CD14-positive monocyte (primary cell): ENCODE data around the gene ANO4. TPM values are rescaled to one million over a fixed set of nuclear protein-coding genes. Genes with fewer than 3 reads are reported as not detected.

ENCODE experiments used
- DNase-seq, 3 donors: peaks; one replicate each; pipeline ENCODE4 v3.0.0-alpha.2; 2011 to 2022
- H2AFZ ChIP-seq: 2 replicates; pipeline ENCODE4 v1.6.0; 2012; ENCODE audit warnings: mild to moderate bottlenecking, low read depth, low read length, inconsistent platforms; ENCODE audit not compliant: insufficient read depth, poor library complexity, severe bottlenecking
- H3K27ac ChIP-seq, 2 donors: 1 replicate in 1 of 2; 2 replicates in 1 of 2; pipeline ENCODE4 v1.5.1; 2012 to 2013; ENCODE audit warnings: low read length in 2 of 2, control low read depth in 1 of 2, inconsistent platforms in 1 of 2, low read depth in 1 of 2, mild to moderate bottlenecking in 1 of 2
- H3K27me3 ChIP-seq, 2 donors: one replicate each; pipeline versions ENCODE4 v1.6.0 to v1.6.1; 2011 to 2013; ENCODE audit warnings: low read length in 2 of 2; ENCODE audit not compliant: control insufficient read depth in 2 of 2, insufficient read depth in 2 of 2
- H3K36me3 ChIP-seq, 2 donors: replicated peaks in 1 of 2; 1 replicate in 1 of 2; 2 replicates in 1 of 2; pipeline versions ENCODE4 v1.5.1 to v1.6.1; 2012 to 2013; ENCODE audit warnings: low read length in 2 of 2, control low read depth in 1 of 2, inconsistent platforms in 1 of 2, mild to moderate bottlenecking in 1 of 2; ENCODE audit not compliant: insufficient read depth in 2 of 2, control insufficient read depth in 1 of 2
- H3K4me1 ChIP-seq, 2 donors: 1 replicate in 1 of 2; 2 replicates in 1 of 2; pipeline versions ENCODE4 v1.5.1 to v1.6.1; 2012 to 2013; ENCODE audit warnings: low read length in 2 of 2, control low read depth in 1 of 2, inconsistent platforms in 1 of 2, mild to moderate bottlenecking in 1 of 2, moderate library complexity in 1 of 2; ENCODE audit not compliant: insufficient read depth in 2 of 2, control insufficient read depth in 1 of 2
- H3K4me2 ChIP-seq: replicated peaks from 2 replicates; pipeline ENCODE3; 2012; ENCODE audit warnings: low read length, moderate library complexity, mild to moderate bottlenecking; ENCODE audit not compliant: poor library complexity, severe bottlenecking; ENCODE audit errors: extremely low read depth
- H3K4me3 ChIP-seq, 3 experiments: fragments of 200-600 bp in 1 of 3; sonication (generic) in 1 of 3; replicated peaks in 1 of 3; 1 replicate in 2 of 3; 2 replicates in 1 of 3; pipeline ENCODE4 v1.5.1; 2011 to 2013; ENCODE audit warnings: low read length in 3 of 3, mild to moderate bottlenecking in 3 of 3, control low read depth in 2 of 3, low read depth in 2 of 3, inconsistent platforms in 1 of 3, moderate library complexity in 1 of 3
- H3K79me2 ChIP-seq: 2 replicates; pipeline ENCODE4 v1.6.0; 2012; ENCODE audit warnings: mild to moderate bottlenecking, control low read depth, inconsistent platforms, low read length, moderate library complexity; ENCODE audit not compliant: insufficient read depth
- H3K9ac ChIP-seq: 2 replicates; pipeline ENCODE4 v1.6.0; 2017; ENCODE audit warnings: low read length, mild to moderate bottlenecking; ENCODE audit not compliant: insufficient read depth, poor library complexity, severe bottlenecking
- H3K9me3 ChIP-seq, 2 donors: replicated peaks in 1 of 2; 1 replicate in 1 of 2; 2 replicates in 1 of 2; pipeline versions ENCODE4 v1.5.1 to v1.6.1; 2012 to 2013; ENCODE audit warnings: low read length in 2 of 2, control low read depth in 1 of 2; ENCODE audit not compliant: control insufficient read depth in 1 of 2, insufficient read depth in 1 of 2
- H4K20me1 ChIP-seq: 2 replicates; pipeline ENCODE4 v1.6.0; 2012; ENCODE audit warnings: mild to moderate bottlenecking, low read length, control low read depth, moderate library complexity; ENCODE audit not compliant: insufficient read depth
- H3K27ac Mint-ChIP-seq, 7 donors: one replicate each; pipeline ENCODE4 v1.8.0; 2020; ENCODE audit warnings: mild to moderate bottlenecking in 7 of 7, mixed read lengths in 7 of 7, moderate library complexity in 6 of 7, inconsistent platforms in 2 of 7
- H3K27me3 Mint-ChIP-seq, 3 donors: one replicate each; pipeline ENCODE4 v1.8.0; 2021 to 2022; ENCODE audit warnings: low read depth in 3 of 3, mild to moderate bottlenecking in 3 of 3, mixed read lengths in 3 of 3, moderate library complexity in 3 of 3, inconsistent platforms in 1 of 3
- H3K36me3 Mint-ChIP-seq, 2 donors: one replicate each; pipeline ENCODE4 v1.8.0; 2020; ENCODE audit warnings: mixed read lengths in 2 of 2, inconsistent platforms in 1 of 2, mild to moderate bottlenecking in 1 of 2
- H3K4me1 Mint-ChIP-seq: one replicate; pipeline ENCODE4 v1.8.0; 2020; ENCODE audit warnings: mild to moderate bottlenecking, mixed read lengths
- H3K4me3 Mint-ChIP-seq, 2 donors: one replicate each; pipeline ENCODE4 v1.8.0; 2020; ENCODE audit warnings: mild to moderate bottlenecking in 2 of 2, mixed read lengths in 2 of 2, moderate library complexity in 1 of 2
- H3K9me3 Mint-ChIP-seq, 7 donors: one replicate each; pipeline ENCODE4 v1.8.0; 2020 to 2022; ENCODE audit warnings: mixed read lengths in 7 of 7, mild to moderate bottlenecking in 6 of 7, moderate library complexity in 6 of 7, inconsistent platforms in 2 of 7
- WGBS: methylation state at CpG from one replicate; pipeline ENCODE4 v1.1.5; 2013; ENCODE audit warnings: missing lambda C conversion rate; ENCODE audit not compliant: insufficient coverage; 5-methylcytosine and 5-hydroxymethylcytosine counted together
- intact Hi-C, 2 donors: fragments of 100-400 bp; cut with micrococcal nuclease; formaldehyde crosslinking; loops; one replicate each; pipeline versions ENCODE4 v1.15.0 to v1.15.1; 2023
- polyA plus RNA-seq, 3 donors: library from polyadenylated mRNA; depleted of rRNA in 1 of 3; unstranded in 2 of 3; stranded (reverse) in 1 of 3; fragments of 300-500 nt in 2 of 3; fragments of >200 nt in 1 of 3; fragmentation: Illumina TruSeq in 2 of 3; gene quantifications; 1 replicate in 2 of 3; 2 replicates in 1 of 3; pipeline ENCODE4 v1.2.3, GENCODE V29; 2012 to 2021
- TF ChIP-seq, protein P1 (sequence below): fragments of 200-600 bp; IDR thresholded peaks from one replicate; pipeline ENCODE4 v1.8.0; 2022; ENCODE audit warnings: antibody characterized with exemption, mild to moderate bottlenecking

Gene ANO4
- polyA plus RNA-seq, 3 donors, result not detected

- intact Hi-C loops, result no loop called here
- Mint-ChIP-seq H3K9me3 (peaks cover 0 to 2% (median 0%) of the 10 kb centered on the region in 7 donors), H3K4me3 (no peak overlapping the region), H3K4me1 (no peaks in the 10 kb centered on the region), H3K27me3 (no peaks in the 10 kb centered on the region), H3K27ac (no peak overlapping the region), H3K36me3 (no peaks in the 10 kb centered on the region)
- Histone ChIP-seq H2AFZ (no peak overlapping the region), H3K79me2 (no peaks in the 10 kb centered on the region), H3K4me1 (no peaks in the 10 kb centered on the region), H3K27ac (no peak overlapping the region), H3K9ac (no peak overlapping the region), H3K27me3 (no peaks in the 10 kb centered on the region), H4K20me1 (no peaks in the 10 kb centered on the region), H3K4me3 (no peak overlapping the region), H3K36me3 (no peaks in the 10 kb centered on the region), H3K4me2 (no peak overlapping the region), H3K9me3 (no peaks in the 10 kb centered on the region)
- TF ChIP-seq, protein P1, sequence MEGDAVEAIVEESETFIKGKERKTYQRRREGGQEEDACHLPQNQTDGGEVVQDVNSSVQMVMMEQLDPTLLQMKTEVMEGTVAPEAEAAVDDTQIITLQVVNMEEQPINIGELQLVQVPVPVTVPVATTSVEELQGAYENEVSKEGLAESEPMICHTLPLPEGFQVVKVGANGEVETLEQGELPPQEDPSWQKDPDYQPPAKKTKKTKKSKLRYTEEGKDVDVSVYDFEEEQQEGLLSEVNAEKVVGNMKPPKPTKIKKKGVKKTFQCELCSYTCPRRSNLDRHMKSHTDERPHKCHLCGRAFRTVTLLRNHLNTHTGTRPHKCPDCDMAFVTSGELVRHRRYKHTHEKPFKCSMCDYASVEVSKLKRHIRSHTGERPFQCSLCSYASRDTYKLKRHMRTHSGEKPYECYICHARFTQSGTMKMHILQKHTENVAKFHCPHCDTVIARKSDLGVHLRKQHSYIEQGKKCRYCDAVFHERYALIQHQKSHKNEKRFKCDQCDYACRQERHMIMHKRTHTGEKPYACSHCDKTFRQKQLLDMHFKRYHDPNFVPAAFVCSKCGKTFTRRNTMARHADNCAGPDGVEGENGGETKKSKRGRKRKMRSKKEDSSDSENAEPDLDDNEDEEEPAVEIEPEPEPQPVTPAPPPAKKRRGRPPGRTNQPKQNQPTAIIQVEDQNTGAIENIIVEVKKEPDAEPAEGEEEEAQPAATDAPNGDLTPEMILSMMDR, result no peak
- WGBS, result 93% methylated on average over 2 of the region's 2 CpGs
- DNase-seq, result no peak
Measured at GRCh38 chr12:100895192-100895591, 100.6 kb downstream of the ANO4 start.

DNA sequence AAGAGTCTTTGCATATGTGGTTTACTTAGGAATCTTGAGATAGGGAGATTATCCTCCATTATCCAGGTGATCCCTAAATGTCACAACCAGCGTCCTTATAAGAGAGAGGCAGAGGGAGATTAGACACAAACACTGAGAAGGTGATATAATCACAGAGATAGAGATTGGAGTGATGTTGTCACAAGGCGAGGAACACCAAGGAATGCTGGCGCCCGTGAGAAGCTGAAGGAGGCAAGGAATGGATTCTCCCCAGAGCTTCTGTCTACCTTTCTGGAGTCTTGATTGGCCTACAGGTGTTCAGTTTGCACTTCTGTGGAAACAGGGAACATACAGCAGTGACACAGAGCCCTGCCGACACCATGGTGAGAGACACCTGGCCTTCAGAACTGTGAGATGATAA, 101.6 kb downstream of the ANO4 start:
- intact Hi-C loops, result no loop called here
- no peak for DNase-seq

More for the DNA sequence above, 101.6 kb downstream of the ANO4 start:
- Histone ChIP-seq H3K27ac (no peak overlapping the region), H3K4me1 (no peaks in the 10 kb centered on the region), H3K9me3 (no peaks in the 10 kb centered on the region), H3K27me3 (no peaks in the 10 kb centered on the region), H2AFZ (no peak overlapping the region), H3K36me3 (no peaks in the 10 kb centered on the region), H3K9ac (no peak overlapping the region), H3K79me2 (no peaks in the 10 kb centered on the region), H3K4me2 (no peak overlapping the region), H4K20me1 (no peaks in the 10 kb centered on the region), H3K4me3 (no peak overlapping the region)
- Mint-ChIP-seq H3K36me3 (no peaks in the 10 kb centered on the region), H3K9me3 (peaks cover 0 to 2% (median 0%) of the 10 kb centered on the region in 7 donors), H3K4me3 (no peak overlapping the region), H3K27me3 (no peaks in the 10 kb centered on the region), H3K4me1 (no peaks in the 10 kb centered on the region), H3K27ac (no peak overlapping the region)
- TF ChIP-seq, protein P1, result no peak
- 95% methylated on average over 4 of the region's 5 CpGs for WGBS
